HT1080 (cell line): Measurements from ENCODE around the gene TMEM163. TPM values are rescaled to one million over a fixed set of nuclear protein-coding genes. Genes with fewer than 3 reads are reported as not detected.
A peak's percentile ranks its signal among the peaks of the same experiment; 100 is the strongest.
"Not testable (repeated sequence)": the region's sequence is repeated elsewhere in the genome, so short reads cannot be mapped to it uniquely, and the experiment has no call there.

Experiments used
- DNase-seq: peaks from one replicate; pipeline ENCODE4 v3.0.0-alpha.2; 2015; ENCODE audit warnings: low read depth
- total RNA-seq: library from RNA; depleted of rRNA; stranded (reverse); fragments of >200 nt; shearing (Covaris generic); gene quantifications from 2 replicates; pipeline ENCODE4 v1.2.3, GENCODE V29; 2014

Gene TMEM163
- total RNA-seq, 1 experiment from 2014 or later, result 1.0 TPM

- DNase-seq, result peak; percentile 37
Observed at GRCh38 chr2:134491771-134492441, 226.9 kb downstream of the TMEM163 start.

GRCh38 chr2:134491022-134491421 lies 227.8 kb downstream of the TMEM163 start:
- no peak for DNase-seq

GRCh38 chr2:134490559-134490958 lies 228.2 kb downstream of the TMEM163 start:
- no peak for DNase-seq

GRCh38 chr2:134489732-134490384 lies 228.9 kb downstream of the TMEM163 start:
- no peak for DNase-seq

- no peak for DNase-seq
Observed at GRCh38 chr2:134482766-134483340, 235.9 kb downstream of the TMEM163 start.

DNA sequence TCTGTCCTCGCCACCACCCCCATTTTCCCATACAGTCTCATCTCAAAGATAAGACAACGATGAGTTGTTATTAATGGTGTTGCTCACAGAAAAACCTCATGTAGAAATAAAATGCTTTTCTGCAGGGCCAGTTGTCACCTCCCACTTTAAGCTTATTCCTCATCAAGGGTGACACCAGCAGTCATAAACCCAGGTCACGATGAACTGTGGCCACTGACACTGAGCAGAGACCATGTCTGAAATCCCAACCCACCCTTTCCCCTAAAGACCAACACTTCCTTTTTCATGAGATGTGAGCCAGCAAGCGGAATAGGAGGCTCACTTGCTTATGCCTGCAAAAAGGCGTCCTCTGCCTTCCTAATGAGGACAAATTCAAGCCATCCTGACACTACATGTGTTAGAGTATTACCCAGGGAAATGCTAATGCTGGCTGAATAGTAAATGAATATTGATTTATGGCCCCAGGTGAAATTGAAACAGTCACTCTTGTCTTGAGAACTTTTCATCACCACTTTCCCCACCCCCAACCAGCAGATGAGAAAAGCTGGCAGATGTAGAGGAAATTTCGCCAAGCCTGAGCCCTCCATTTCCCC lies 236.6 kb downstream of the TMEM163 start:
- no peak for DNase-seq

GRCh38 chr2:134479696-134480330 lies 239.0 kb downstream of the TMEM163 start:
- no peak for DNase-seq

- DNase-seq, result not testable (repeated sequence)
Observed at GRCh38 chr2:134476982-134477381, 241.8 kb downstream of the TMEM163 start.

GRCh38 chr2:134470561-134471168 lies 248.1 kb downstream of the TMEM163 start:
- DNase-seq, result no peak

DNA sequence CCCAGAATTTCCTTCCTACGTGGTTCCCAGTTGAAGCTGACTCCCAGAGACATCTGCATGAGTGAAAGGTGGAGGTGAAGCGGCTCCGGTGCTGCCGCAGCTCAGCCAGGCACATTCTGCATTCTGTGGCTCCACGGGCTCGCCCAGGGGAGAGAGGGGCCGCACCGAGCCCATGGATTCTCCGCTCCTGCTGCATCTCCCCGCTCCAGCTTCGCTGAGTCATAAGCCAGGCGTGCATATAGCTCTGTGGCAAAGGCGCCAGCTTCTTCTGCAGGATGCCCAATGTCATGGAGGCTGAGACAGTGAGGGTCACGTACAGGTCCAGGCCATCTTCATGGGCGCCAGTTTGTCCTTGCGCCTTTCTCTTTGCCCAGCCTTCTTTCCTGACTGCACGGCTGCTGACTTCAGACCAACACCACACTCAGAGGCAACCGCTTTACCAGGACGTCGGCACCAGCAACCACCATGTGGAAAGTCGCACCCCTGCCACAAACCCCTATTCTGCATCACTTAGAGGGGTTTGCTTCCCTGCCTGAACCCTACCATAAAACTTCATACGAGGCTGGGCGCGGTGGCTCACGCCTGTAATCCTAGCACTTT lies 249.2 kb downstream of the TMEM163 start:
- DNase-seq, result no peak

DNA sequence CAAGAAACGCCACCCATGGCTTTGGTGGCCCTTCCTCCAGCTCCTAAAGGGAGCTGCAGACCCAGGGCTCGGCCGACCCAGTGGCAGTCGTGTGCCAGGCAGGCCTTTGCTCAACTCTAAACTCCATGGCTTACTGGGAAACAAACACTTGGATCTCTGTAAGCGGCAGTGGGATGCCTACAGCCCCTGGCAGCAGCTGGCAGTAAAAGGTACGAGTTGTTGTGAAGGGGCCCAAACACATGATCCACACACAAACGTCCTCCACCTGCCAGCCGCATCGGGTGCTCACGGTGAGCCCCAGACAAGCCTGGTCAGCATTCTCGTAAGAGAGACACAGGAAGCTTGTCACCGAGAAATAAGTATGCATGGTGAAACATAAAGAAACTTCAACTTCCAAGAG lies 250.0 kb downstream of the TMEM163 start:
- no peak for DNase-seq

DNA sequence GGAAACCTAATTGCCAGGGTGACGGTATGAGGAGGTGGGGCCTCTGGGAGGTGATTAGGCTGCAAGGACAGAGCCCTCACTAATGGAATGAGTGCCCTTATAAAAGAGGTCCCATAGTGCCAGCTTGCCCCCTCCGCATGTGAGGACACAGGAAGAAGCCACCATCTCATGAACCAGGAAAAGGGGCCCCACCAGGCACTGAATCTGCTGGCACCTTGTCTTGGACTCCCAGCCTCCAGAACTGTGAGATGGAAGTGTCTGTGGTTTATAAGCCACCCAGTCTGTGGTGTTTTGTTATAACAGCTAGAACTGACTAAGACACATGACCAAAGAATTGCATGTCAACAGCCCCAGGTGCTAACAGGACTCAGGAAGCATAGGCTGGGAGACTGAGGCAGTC lies 250.6 kb downstream of the TMEM163 start:
- no peak for DNase-seq

GRCh38 chr2:134466141-134466540 lies 252.7 kb downstream of the TMEM163 start:
- DNase-seq, result peak; percentile 42

DNA sequence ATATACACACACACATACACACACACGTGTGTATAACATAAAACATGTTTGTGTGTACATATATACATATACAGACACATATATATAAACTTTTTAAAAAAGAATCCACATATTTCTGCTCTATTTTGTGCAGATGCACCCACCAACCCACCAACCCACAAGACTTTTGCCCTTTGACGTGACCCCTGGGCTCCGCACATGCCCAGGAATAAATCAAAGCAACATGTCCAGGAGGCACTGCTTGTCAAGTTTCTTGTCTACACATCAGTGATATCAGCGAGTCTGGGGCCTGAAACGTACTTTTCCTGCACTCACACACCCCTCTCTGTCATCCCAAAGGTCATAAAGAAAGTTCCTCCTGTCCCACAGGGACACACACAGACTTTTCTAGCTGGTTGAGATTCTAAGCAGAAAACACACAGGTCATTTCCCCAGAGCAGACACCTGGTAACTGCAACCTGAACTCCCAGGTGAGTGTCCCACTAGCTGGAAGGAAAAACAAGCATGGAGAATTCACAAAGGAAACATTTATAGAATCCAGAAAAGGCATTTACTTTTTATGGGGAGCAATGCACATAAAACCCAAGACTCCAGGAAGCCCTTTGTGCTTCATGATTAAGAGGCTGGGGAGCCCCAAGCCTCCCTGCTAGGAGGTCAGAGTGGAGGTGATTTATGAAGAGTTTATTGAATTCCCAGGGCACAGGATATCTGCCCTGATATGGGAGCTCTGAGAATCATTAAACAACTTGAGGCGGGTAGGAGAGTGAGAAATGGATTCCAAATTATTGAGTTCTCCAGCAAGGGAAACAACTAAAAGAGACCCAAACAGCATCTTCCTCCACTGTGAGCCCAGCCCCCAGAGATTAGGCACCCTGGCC lies 253.3 kb downstream of the TMEM163 start:
- no peak for DNase-seq

- no peak for DNase-seq
Observed at GRCh38 chr2:134463699-134464022, 255.1 kb downstream of the TMEM163 start.

DNA sequence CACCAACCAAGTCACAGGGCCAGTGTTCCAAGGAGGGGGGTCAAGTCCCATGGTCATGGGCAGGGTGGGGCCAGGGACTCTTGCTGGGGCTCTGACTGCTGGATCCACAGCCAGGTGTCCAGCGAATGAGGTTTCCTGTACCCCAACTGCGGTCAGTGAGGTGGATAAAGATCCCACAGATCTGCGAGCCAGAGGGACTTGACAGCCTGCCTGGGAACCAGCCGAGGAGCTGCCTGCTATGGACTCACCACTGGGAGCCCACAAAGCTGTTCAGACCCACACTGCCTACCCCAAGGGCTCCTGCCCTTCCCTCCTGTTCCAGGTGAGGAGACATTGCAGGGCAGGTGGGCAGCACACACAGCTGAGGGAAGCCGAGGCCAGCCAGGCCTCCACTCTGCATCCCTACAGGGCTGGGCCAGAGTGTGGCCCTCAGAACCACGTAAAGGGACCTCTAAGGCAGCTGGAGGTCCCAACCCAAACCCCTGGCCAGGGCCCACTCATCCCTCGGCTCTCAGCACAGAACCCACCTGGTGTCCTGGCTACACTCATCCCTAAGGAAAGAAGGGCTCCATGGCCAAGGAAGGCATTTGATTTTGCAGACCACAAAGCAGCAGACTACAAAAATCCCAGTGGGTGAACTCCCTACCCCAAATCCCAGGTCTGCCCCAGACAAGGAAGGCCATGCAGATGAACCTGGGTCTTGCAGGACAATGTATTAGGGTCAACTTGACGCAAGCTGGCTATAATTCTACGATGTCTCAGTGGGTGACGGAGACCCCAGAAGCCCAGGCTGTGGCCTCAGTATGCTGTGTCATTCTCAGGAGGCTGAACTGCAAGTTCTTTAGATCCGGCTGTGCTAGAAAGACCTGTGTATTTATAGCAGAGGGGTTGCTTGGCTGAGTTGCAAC lies 255.8 kb downstream of the TMEM163 start:
- DNase-seq, result no peak

GRCh38 chr2:134462275-134462674 lies 256.5 kb downstream of the TMEM163 start:
- no peak for DNase-seq

DNA sequence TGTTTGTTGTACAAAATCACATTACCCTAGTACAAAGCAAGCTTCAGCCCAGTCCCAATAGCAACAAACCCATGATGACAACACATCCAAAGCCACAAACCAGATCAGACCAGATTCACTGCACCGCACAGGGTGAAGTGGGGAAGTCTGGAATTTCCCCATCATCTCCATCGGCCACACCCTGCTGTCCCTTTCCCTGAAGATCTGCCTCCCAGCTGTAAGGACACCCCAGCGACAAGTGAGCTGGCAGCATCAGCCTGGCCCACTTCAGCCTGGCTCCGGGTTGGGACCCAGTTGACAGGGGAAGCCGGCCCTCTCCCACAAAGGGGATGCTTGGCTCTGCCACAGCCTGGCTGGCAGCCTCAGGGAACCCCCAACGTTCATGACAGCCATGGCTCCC lies 257.3 kb downstream of the TMEM163 start:
- DNase-seq, result peak; percentile 46

- DNase-seq, result peak; percentile 65
Observed at GRCh38 chr2:134460583-134460998, 258.2 kb downstream of the TMEM163 start.
